ENCODE measurements around the gene OSCP1.

Gene OSCP1

GRCh38 chr1:36486439-36487335 is 36.4 kb upstream of the OSCP1 start:
- in situ Hi-C loops (cut with HindIII; ENCODE audit: low sequenced_read_pairs) = no loop called here

GRCh38 chr1:36486093-36486438 is 35.8 kb upstream of the OSCP1 start:
- in situ Hi-C loops (cut with HindIII; ENCODE audit: low sequenced_read_pairs) = no loop called here
- TF ChIP-seq CTCF (IDR thresholded peaks at IDR 0.05; ENCODE audit: low read depth, low read length, missing control alignments) = no peak
- no peak for DNase-seq (ENCODE audit: low read depth)
- H3K4me3 ChIP-seq (ENCODE audit: low read depth, low read length) = no peak overlapping the region

More at GRCh38 chr1:36486439-36487335, 36.4 kb upstream of the OSCP1 start:
- DNase-seq (ENCODE audit: low read depth) = no peak
- TF ChIP-seq CTCF (IDR thresholded peaks at IDR 0.05; ENCODE audit: low read depth, low read length, missing control alignments) = no peak
- H3K4me3 ChIP-seq (ENCODE audit: low read depth, low read length) = no peak overlapping the region

GRCh38 chr1:36484099-36484498 is 33.8 kb upstream of the OSCP1 start:
- in situ Hi-C loops (cut with HindIII; ENCODE audit: low sequenced_read_pairs) = no loop called here
- TF ChIP-seq CTCF (IDR thresholded peaks at IDR 0.05; ENCODE audit: low read depth, low read length, missing control alignments) = no peak
- no peak overlapping the region for H3K4me3 ChIP-seq (ENCODE audit: low read depth, low read length)
- DNase-seq (ENCODE audit: low read depth) = no peak

- H3K4me3 ChIP-seq (ENCODE audit: low read depth, low read length) = no peak within 1 kb of the TSS
- no peak for DNase-seq (ENCODE audit: low read depth)
- in situ Hi-C loops (cut with HindIII; ENCODE audit: low sequenced_read_pairs) = no loop called here
- no peak for TF ChIP-seq CTCF (IDR thresholded peaks at IDR 0.05; ENCODE audit: low read depth, low read length, missing control alignments)
These were observed 32.6 kb upstream of the OSCP1 start, which contains the start of gene CSF3R for GRCh38 chr1:36482724-36483388. Gene CSF3R (minus strand): TSS chr1:36482913. CDS start chr1:36479496, 3,417 bp downstream.

- in situ Hi-C loops (cut with HindIII; ENCODE audit: low sequenced_read_pairs) = no loop called here
- H3K4me3 ChIP-seq (ENCODE audit: low read depth, low read length) = no peak overlapping the region
These were observed 31.8 kb upstream of the OSCP1 start for GRCh38 chr1:36481771-36482723.

More at GRCh38 chr1:36481771-36482723, 31.8 kb upstream of the OSCP1 start:
- DNase-seq (ENCODE audit: low read depth) = no peak
- no peak for TF ChIP-seq CTCF (IDR thresholded peaks at IDR 0.05; ENCODE audit: low read depth, low read length, missing control alignments)

Measured in astrocyte of the cerebellum (primary cell).